MV-4-11 (cell line): Measurements from ENCODE around the gene GALK2.
A peak's percentile ranks its signal among the peaks of the same experiment; 100 is the strongest.

Experiments used
- DNase-seq: peaks from one replicate; lab custom pipeline; 2025; lab: John Stamatoyannopoulos, UW

GALK2 gene

GRCh38 chr15:49169880-49170597, at the start of gene GALK2:
Gene GALK2 (plus strand): TSS chr15:49170247. CDS start chr15:49170323, 76 bp downstream.
- DNase-seq = peak; percentile 87

- DNase-seq = no peak
Measured at GRCh38 chr15:49120832-49121231, 49.2 kb upstream of the GALK2 start.

GRCh38 chr15:49121901-49122300, 48.1 kb upstream of the GALK2 start:
- DNase-seq = no peak

- DNase-seq = no peak
Measured at GRCh38 chr15:49122541-49123062, 47.4 kb upstream of the GALK2 start.

- no peak for DNase-seq
Measured at GRCh38 chr15:49124371-49124770, 45.7 kb upstream of the GALK2 start.

GRCh38 chr15:49131403-49131802, 38.6 kb upstream of the GALK2 start:
- no peak for DNase-seq

- no peak for DNase-seq
Measured at GRCh38 chr15:49134683-49135341, 35.2 kb upstream of the GALK2 start.

GRCh38 chr15:49135342-49135857, 34.6 kb upstream of the GALK2 start:
- no peak for DNase-seq

- DNase-seq = no peak
Measured at GRCh38 chr15:49135911-49136310, 34.1 kb upstream of the GALK2 start.

GRCh38 chr15:49137861-49138260, 32.2 kb upstream of the GALK2 start:
- DNase-seq = no peak

- peak; percentile 18 for DNase-seq
Measured at GRCh38 chr15:49145651-49146609, 24.1 kb upstream of the GALK2 start.

GRCh38 chr15:49148298-49148697, 21.7 kb upstream of the GALK2 start:
- no peak for DNase-seq

GRCh38 chr15:49148727-49149126, 21.3 kb upstream of the GALK2 start:
- DNase-seq = no peak

GRCh38 chr15:49151831-49152230, 18.2 kb upstream of the GALK2 start:
- DNase-seq = no peak

- DNase-seq = no peak
Measured at GRCh38 chr15:49152552-49153312, 17.3 kb upstream of the GALK2 start.

GRCh38 chr15:49154359-49154758, 15.7 kb upstream of the GALK2 start:
- DNase-seq = no peak

- no peak for DNase-seq
Measured at GRCh38 chr15:49154799-49155109, 15.3 kb upstream of the GALK2 start.

- DNase-seq = peak; percentile 98
Measured at GRCh38 chr15:49155110-49155833, 14.8 kb upstream of the GALK2 start, which contains the start of gene COPS2. Gene COPS2 (minus strand): TSS chr15:49155599. CDS start chr15:49155578, 21 bp downstream.

- no peak for DNase-seq
Measured at GRCh38 chr15:49155834-49156627, 14.0 kb upstream of the GALK2 start.

GRCh38 chr15:49163678-49164077, 6.4 kb upstream of the GALK2 start:
- no peak for DNase-seq
